ENCODE data around the gene GTF2A1L. TPM values are rescaled to one million over a fixed set of nuclear protein-coding genes. Genes with fewer than 3 reads are reported as not detected.

Gene GTF2A1L
- total RNA-seq, 2 donors from 2014 or later = not detected

- DNase-seq (ENCODE audit: low spot score) = no peak
- peaks cover 4% of the 10 kb centered on the region for H3K9me3 Mint-ChIP-seq
- H3K36me3 Mint-ChIP-seq = no peaks in the 10 kb centered on the region
- no peaks in the 10 kb centered on the region for H3K4me1 Mint-ChIP-seq (ENCODE audit: low read depth in 2 of 2)
- no peak overlapping the region for H3K27ac Mint-ChIP-seq
- peaks cover 0 to 4% of the 10 kb centered on the region in 2 donors for H3K27me3 Mint-ChIP-seq
- ATAC-seq = no peak
- H3K4me3 Mint-ChIP-seq = no peak overlapping the region
Observed at GRCh38 chr2:48624696-48625095, 7.0 kb downstream of the GTF2A1L start.

GRCh38 chr2:48626047-48626446 is 8.4 kb downstream of the GTF2A1L start:
- H3K9me3 Mint-ChIP-seq = peaks cover 4% of the 10 kb centered on the region
- no peaks in the 10 kb centered on the region for H3K4me1 Mint-ChIP-seq (ENCODE audit: low read depth in 2 of 2)
- peaks cover 0 to 13% of the 10 kb centered on the region in 2 donors for H3K27me3 Mint-ChIP-seq
- DNase-seq (ENCODE audit: low spot score) = no peak
- H3K36me3 Mint-ChIP-seq = no peaks in the 10 kb centered on the region
- H3K4me3 Mint-ChIP-seq = no peak overlapping the region
- H3K27ac Mint-ChIP-seq = no peak overlapping the region
- no peak for ATAC-seq

GRCh38 chr2:48633143-48633542 is 15.5 kb downstream of the GTF2A1L start:
- Mint-ChIP-seq H3K27ac (no peak overlapping the region), H3K9me3 (peaks cover 7% of the 10 kb centered on the region), H3K4me1 (ENCODE audit: low read depth in 2 of 2) (no peaks in the 10 kb centered on the region), H3K36me3 (peaks cover 4% of the 10 kb centered on the region), H3K27me3 (peaks cover 0 to 34% of the 10 kb centered on the region in 2 donors), H3K4me3 (no peak overlapping the region)
- DNase-seq (ENCODE audit: low spot score) (no peak), ATAC-seq (no peak)

- Mint-ChIP-seq H3K27ac (no peak overlapping the region), H3K9me3 (peaks cover 12% of the 10 kb centered on the region), H3K27me3 (peaks cover 0 to 31% of the 10 kb centered on the region in 2 donors), H3K36me3 (peaks cover 4% of the 10 kb centered on the region), H3K4me1 (ENCODE audit: low read depth in 2 of 2) (no peaks in the 10 kb centered on the region), H3K4me3 (no peak overlapping the region)
- no peak for ATAC-seq
- no peak for DNase-seq (ENCODE audit: low spot score)
Observed at GRCh38 chr2:48635786-48636185, 18.1 kb downstream of the GTF2A1L start.

- peaks cover 0 to 21% of the 10 kb centered on the region in 2 donors for H3K27me3 Mint-ChIP-seq
- H3K9me3 Mint-ChIP-seq = peaks cover 12% of the 10 kb centered on the region
- ATAC-seq (no peak), DNase-seq (ENCODE audit: low spot score) (no peak)
- no peak overlapping the region for H3K27ac Mint-ChIP-seq
- H3K4me1 Mint-ChIP-seq (ENCODE audit: low read depth in 2 of 2) = no peaks in the 10 kb centered on the region
- no peak overlapping the region for H3K4me3 Mint-ChIP-seq
- H3K36me3 Mint-ChIP-seq = peaks cover 4% of the 10 kb centered on the region
Observed at GRCh38 chr2:48638261-48638660, 20.6 kb downstream of the GTF2A1L start.

- H3K9me3 Mint-ChIP-seq = peaks cover 3% of the 10 kb centered on the region
- H3K27me3 Mint-ChIP-seq = peaks cover 4 to 15% of the 10 kb centered on the region in 2 donors
- no peaks in the 10 kb centered on the region for H3K4me1 Mint-ChIP-seq (ENCODE audit: low read depth in 2 of 2)
- no peak for DNase-seq (ENCODE audit: low spot score)
- no peak overlapping the region for H3K4me3 Mint-ChIP-seq
- H3K36me3 Mint-ChIP-seq = no peaks in the 10 kb centered on the region
- no peak for ATAC-seq
- H3K27ac Mint-ChIP-seq = no peak overlapping the region
Observed at GRCh38 chr2:48651158-48651790, 33.6 kb downstream of the GTF2A1L start.

- Mint-ChIP-seq H3K27me3 (no peaks in the 10 kb centered on the region), H3K9me3 (no peaks in the 10 kb centered on the region), H3K4me3 (no peak overlapping the region), H3K27ac (no peak overlapping the region), H3K36me3 (no peaks in the 10 kb centered on the region), H3K4me1 (ENCODE audit: low read depth in 2 of 2) (no peaks in the 10 kb centered on the region)
- DNase-seq (ENCODE audit: low spot score) = no peak
- no peak for ATAC-seq
Observed at GRCh38 chr2:48668992-48669391, 51.3 kb downstream of the GTF2A1L start.

- Mint-ChIP-seq H3K4me1 (ENCODE audit: low read depth in 2 of 2) (no peaks in the 10 kb centered on the region), H3K27me3 (peaks cover 0 to 9% of the 10 kb centered on the region in 2 donors), H3K27ac (no peak overlapping the region), H3K36me3 (no peaks in the 10 kb centered on the region), H3K4me3 (no peak overlapping the region), H3K9me3 (no peaks in the 10 kb centered on the region)
- DNase-seq (ENCODE audit: low spot score) = no peak
- no peak for ATAC-seq
Observed at GRCh38 chr2:48673581-48673980, 55.9 kb downstream of the GTF2A1L start.

GRCh38 chr2:48674933-48675332 is 57.3 kb downstream of the GTF2A1L start:
- H3K27me3 Mint-ChIP-seq = peaks cover 0 to 9% of the 10 kb centered on the region in 2 donors
- no peak overlapping the region for H3K27ac Mint-ChIP-seq
- no peaks in the 10 kb centered on the region for H3K4me1 Mint-ChIP-seq (ENCODE audit: low read depth in 2 of 2)
- DNase-seq (ENCODE audit: low spot score) (no peak), ATAC-seq (no peak)
- H3K36me3 Mint-ChIP-seq = no peaks in the 10 kb centered on the region
- H3K9me3 Mint-ChIP-seq = no peaks in the 10 kb centered on the region
- no peak overlapping the region for H3K4me3 Mint-ChIP-seq

GRCh38 chr2:48677450-48677849 is 59.8 kb downstream of the GTF2A1L start:
- Mint-ChIP-seq H3K9me3 (no peaks in the 10 kb centered on the region), H3K4me1 (ENCODE audit: low read depth in 2 of 2) (no peaks in the 10 kb centered on the region), H3K27me3 (peaks cover 2 to 9% of the 10 kb centered on the region in 2 donors), H3K4me3 (no peak overlapping the region), H3K27ac (no peak overlapping the region), H3K36me3 (no peaks in the 10 kb centered on the region)
- ATAC-seq (no peak), DNase-seq (ENCODE audit: low spot score) (no peak)

- no peaks in the 10 kb centered on the region for H3K4me1 Mint-ChIP-seq (ENCODE audit: low read depth in 2 of 2)
Observed at GRCh38 chr2:48685126-48685525, 67.5 kb downstream of the GTF2A1L start.

GRCh38 chr2:48691935-48692691 is 74.5 kb downstream of the GTF2A1L start:
- H3K36me3 Mint-ChIP-seq = no peaks in the 10 kb centered on the region
- ATAC-seq = no peak
- peaks cover 7% of the 10 kb centered on the region for H3K9me3 Mint-ChIP-seq
- H3K4me1 Mint-ChIP-seq (ENCODE audit: low read depth in 2 of 2) = no peaks in the 10 kb centered on the region
- peaks cover 2 to 19% of the 10 kb centered on the region in 2 donors for H3K27me3 Mint-ChIP-seq
- H3K4me3 Mint-ChIP-seq = no peak overlapping the region
- DNase-seq (ENCODE audit: low spot score) = no peak
- no peak overlapping the region for H3K27ac Mint-ChIP-seq

More at GRCh38 chr2:48685126-48685525, 67.5 kb downstream of the GTF2A1L start:
- H3K36me3 Mint-ChIP-seq = no peaks in the 10 kb centered on the region
- ATAC-seq = no peak
- no peak overlapping the region for H3K27ac Mint-ChIP-seq
- H3K27me3 Mint-ChIP-seq = peaks cover 14 to 17% of the 10 kb centered on the region in 2 donors
- DNase-seq (ENCODE audit: low spot score) = no peak
- H3K4me3 Mint-ChIP-seq = no peak overlapping the region
- no peaks in the 10 kb centered on the region for H3K9me3 Mint-ChIP-seq

- Mint-ChIP-seq H3K4me3 (no peak overlapping the region), H3K36me3 (no peaks in the 10 kb centered on the region), H3K4me1 (ENCODE audit: low read depth in 2 of 2) (no peaks in the 10 kb centered on the region), H3K9me3 (peaks cover 8% of the 10 kb centered on the region), H3K27me3 (peaks cover 4 to 22% of the 10 kb centered on the region in 2 donors), H3K27ac (no peak overlapping the region)
- DNase-seq (ENCODE audit: low spot score) (no peak), ATAC-seq (no peak)
Observed at GRCh38 chr2:48693066-48693465, 75.4 kb downstream of the GTF2A1L start.

- peaks cover 8% of the 10 kb centered on the region for H3K9me3 Mint-ChIP-seq
- no peak overlapping the region for H3K27ac Mint-ChIP-seq
- ATAC-seq (no peak), DNase-seq (ENCODE audit: low spot score) (no peak)
- no peaks in the 10 kb centered on the region for H3K36me3 Mint-ChIP-seq
- H3K4me3 Mint-ChIP-seq = no peak overlapping the region
- H3K27me3 Mint-ChIP-seq = peaks cover 4 to 22% of the 10 kb centered on the region in 2 donors
- H3K4me1 Mint-ChIP-seq (ENCODE audit: low read depth in 2 of 2) = no peaks in the 10 kb centered on the region
Observed at GRCh38 chr2:48693645-48694044, 76.0 kb downstream of the GTF2A1L start.
